H1 (cell line): ENCODE results near the gene ADGRB2. TPM values are rescaled to one million over a fixed set of nuclear protein-coding genes. Genes with fewer than 3 reads are reported as not detected.

Experiments
- polyA plus RNA-seq, 7 experiments: library from polyadenylated mRNA; depleted of rRNA in 3 of 7; stranded (reverse) in 5 of 7; unstranded in 2 of 7; fragments of >200 nt in 5 of 7; fragments of 200-250 nt in 2 of 7; gene quantifications; 1 replicate in 5 of 7; 2 replicates in 1 of 7; 4 replicates in 1 of 7; pipeline versions ENCODE4 v1.2.1 to v1.2.3, GENCODE V29; 2011 to 2013; ENCODE audit warnings: missing spikeins in 2 of 7, mixed read lengths in 2 of 7
- total RNA-seq: library from RNA; stranded (reverse); fragmentation: NEBNext Ultra II Directional; extraction: Animal tissue kit (Norgen Biotek cat#: 25700); gene quantifications from 2 replicates; pipeline ENCODE4 v1.2.1, GENCODE V29; 2021
- TF ChIP-seq, protein P1 (sequence below), 3 experiments: IDR thresholded peaks; 1 replicate in 2 of 3; 2 replicates in 1 of 3; pipeline versions ENCODE4 v1.5.1 to v1.6.1; 2011; ENCODE audit warnings: low read length in 3 of 3, mild to moderate bottlenecking in 3 of 3, inconsistent platforms in 2 of 3, low read depth in 1 of 3, moderate library complexity in 1 of 3; ENCODE audit not compliant: insufficient read depth in 1 of 3; ENCODE audit errors: control extremely low read depth in 1 of 3

Gene ADGRB2
- total and polyA plus RNA-seq, 2 of the 8 experiments (the other 6 are each of a cell fraction or from before 2014, with no cell fraction given): 15.6 to 26.2 TPM

GRCh38 chr1:31764312-31765040 is at the start of gene ADGRB2 (continued):
- TF ChIP-seq, protein P1, sequence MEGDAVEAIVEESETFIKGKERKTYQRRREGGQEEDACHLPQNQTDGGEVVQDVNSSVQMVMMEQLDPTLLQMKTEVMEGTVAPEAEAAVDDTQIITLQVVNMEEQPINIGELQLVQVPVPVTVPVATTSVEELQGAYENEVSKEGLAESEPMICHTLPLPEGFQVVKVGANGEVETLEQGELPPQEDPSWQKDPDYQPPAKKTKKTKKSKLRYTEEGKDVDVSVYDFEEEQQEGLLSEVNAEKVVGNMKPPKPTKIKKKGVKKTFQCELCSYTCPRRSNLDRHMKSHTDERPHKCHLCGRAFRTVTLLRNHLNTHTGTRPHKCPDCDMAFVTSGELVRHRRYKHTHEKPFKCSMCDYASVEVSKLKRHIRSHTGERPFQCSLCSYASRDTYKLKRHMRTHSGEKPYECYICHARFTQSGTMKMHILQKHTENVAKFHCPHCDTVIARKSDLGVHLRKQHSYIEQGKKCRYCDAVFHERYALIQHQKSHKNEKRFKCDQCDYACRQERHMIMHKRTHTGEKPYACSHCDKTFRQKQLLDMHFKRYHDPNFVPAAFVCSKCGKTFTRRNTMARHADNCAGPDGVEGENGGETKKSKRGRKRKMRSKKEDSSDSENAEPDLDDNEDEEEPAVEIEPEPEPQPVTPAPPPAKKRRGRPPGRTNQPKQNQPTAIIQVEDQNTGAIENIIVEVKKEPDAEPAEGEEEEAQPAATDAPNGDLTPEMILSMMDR (IDR thresholded peaks at IDR 0.05; ENCODE audit: control extremely low read depth in 1 of 3, insufficient read depth in 1 of 3, low read depth in 1 of 3, low read length in 3 of 3): peak in 1 of 3 experiments; percentile 1; a peak in 2 of 4 replicates
